ENCODE results near the gene CTLA4.

CTLA4 gene

DNA sequence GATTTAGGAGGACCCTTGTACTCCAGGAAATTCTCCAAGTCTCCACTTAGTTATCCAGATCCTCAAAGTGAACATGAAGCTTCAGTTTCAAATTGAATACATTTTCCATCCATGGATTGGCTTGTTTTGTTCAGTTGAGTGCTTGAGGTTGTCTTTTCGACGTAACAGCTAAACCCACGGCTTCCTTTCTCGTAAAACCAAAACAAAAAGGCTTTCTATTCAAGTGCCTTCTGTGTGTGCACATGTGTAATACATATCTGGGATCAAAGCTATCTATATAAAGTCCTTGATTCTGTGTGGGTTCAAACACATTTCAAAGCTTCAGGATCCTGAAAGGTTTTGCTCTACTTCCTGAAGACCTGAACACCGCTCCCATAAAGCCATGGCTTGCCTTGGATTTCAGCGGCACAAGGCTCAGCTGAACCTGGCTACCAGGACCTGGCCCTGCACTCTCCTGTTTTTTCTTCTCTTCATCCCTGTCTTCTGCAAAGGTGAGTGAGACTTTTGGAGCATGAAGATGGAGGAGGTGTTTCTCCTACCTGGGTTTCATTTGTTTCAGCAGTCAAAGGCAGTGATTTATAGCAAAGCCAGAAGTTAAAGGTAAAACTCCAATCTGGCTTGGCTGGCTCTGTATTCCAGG lies at the start of gene CTLA4:
TSS of gene CTLA4 (plus strand) at position 211 of the 640 bp plus-strand sequence. CDS start at position 383, 172 bp downstream.
- no peaks in the 10 kb centered on the region for H3K4me1 ChIP-seq (ENCODE audit: insufficient read depth, low read length, severe bottlenecking)
- H3K27ac ChIP-seq (ENCODE audit: low read depth, low read length, poor library complexity, severe bottlenecking) = no peak within 1 kb of the TSS
- no peaks in the 10 kb centered on the region for H3K9me3 ChIP-seq (ENCODE audit: low read length)
- H3K79me2 ChIP-seq (ENCODE audit: insufficient read depth, low read length) = no peaks in the 10 kb centered on the region
- H3F3A ChIP-seq (ENCODE audit: insufficient read depth, low read length) = no peaks in the 10 kb centered on the region
- no peaks in the 10 kb centered on the region for H4K20me1 ChIP-seq (ENCODE audit: insufficient read depth, low read length)
- TF ChIP-seq EZH2 (IDR thresholded peaks at IDR 0.05; ENCODE audit: borderline replicate concordance, low read length) = no peak
- TF ChIP-seq, protein P1, sequence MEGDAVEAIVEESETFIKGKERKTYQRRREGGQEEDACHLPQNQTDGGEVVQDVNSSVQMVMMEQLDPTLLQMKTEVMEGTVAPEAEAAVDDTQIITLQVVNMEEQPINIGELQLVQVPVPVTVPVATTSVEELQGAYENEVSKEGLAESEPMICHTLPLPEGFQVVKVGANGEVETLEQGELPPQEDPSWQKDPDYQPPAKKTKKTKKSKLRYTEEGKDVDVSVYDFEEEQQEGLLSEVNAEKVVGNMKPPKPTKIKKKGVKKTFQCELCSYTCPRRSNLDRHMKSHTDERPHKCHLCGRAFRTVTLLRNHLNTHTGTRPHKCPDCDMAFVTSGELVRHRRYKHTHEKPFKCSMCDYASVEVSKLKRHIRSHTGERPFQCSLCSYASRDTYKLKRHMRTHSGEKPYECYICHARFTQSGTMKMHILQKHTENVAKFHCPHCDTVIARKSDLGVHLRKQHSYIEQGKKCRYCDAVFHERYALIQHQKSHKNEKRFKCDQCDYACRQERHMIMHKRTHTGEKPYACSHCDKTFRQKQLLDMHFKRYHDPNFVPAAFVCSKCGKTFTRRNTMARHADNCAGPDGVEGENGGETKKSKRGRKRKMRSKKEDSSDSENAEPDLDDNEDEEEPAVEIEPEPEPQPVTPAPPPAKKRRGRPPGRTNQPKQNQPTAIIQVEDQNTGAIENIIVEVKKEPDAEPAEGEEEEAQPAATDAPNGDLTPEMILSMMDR (IDR thresholded peaks at IDR 0.05; ENCODE audit: low read length) = no peak
- no peak within 1 kb of the TSS for H3K4me2 ChIP-seq (ENCODE audit: low read length)
- H2AFZ ChIP-seq (ENCODE audit: low read length) = no peak within 1 kb of the TSS
- no peaks in the 10 kb centered on the region for H3K36me3 ChIP-seq (ENCODE audit: insufficient read depth, low read length)
- no peak within 1 kb of the TSS for H3K4me3 ChIP-seq (ENCODE audit: low read depth, low read length, poor library complexity, severe bottlenecking)
- H3K9me2 ChIP-seq (ENCODE audit: low read depth, low read length) = no peaks in the 10 kb centered on the region
- no peak within 1 kb of the TSS for H3K9ac ChIP-seq (ENCODE audit: low read length)
- H3K27me3 ChIP-seq (ENCODE audit: insufficient read depth, low read length) = peaks cover 5% of the 10 kb centered on the region; the same call in 1 of the 2 replicates

DNA sequence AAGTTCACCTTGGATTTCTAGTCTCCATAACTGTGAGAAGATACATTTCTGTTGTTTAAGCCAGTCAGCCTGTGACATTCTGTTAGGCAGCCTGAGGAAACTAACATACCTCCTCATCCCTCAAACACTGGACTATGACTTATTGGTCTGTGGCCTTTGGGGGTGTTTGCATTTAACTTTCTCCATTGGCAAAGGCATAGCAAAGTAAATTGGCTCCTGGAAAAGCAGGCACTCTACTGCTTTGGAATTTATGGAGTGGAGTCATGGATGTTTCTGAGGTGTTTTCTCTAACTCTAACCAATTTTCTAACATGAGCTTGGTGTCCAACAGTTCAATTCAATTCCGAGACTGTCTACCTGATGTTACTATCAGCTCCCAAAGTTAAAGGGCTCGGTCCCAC lies 48.9 kb upstream of the CTLA4 start:
- Histone ChIP-seq H3K9me2 (ENCODE audit: low read depth, low read length) (no peaks in the 10 kb centered on the region), H2AFZ (ENCODE audit: low read length) (no peak overlapping the region), H3K9ac (ENCODE audit: low read length) (no peak overlapping the region), H3K9me3 (ENCODE audit: low read length) (no peaks in the 10 kb centered on the region), H3F3A (ENCODE audit: insufficient read depth, low read length) (no peaks in the 10 kb centered on the region), H4K20me1 (ENCODE audit: insufficient read depth, low read length) (no peaks in the 10 kb centered on the region), H3K79me2 (ENCODE audit: insufficient read depth, low read length) (no peaks in the 10 kb centered on the region), H3K4me1 (ENCODE audit: insufficient read depth, low read length, severe bottlenecking) (no peaks in the 10 kb centered on the region), H3K27ac (ENCODE audit: low read depth, low read length, poor library complexity, severe bottlenecking) (no peak overlapping the region), H3K27me3 (ENCODE audit: insufficient read depth, low read length) (no peaks in the 10 kb centered on the region; the same call in 1 of the 2 replicates), H3K36me3 (ENCODE audit: insufficient read depth, low read length) (no peaks in the 10 kb centered on the region), H3K4me2 (ENCODE audit: low read length) (no peak overlapping the region), H3K4me3 (ENCODE audit: low read depth, low read length, poor library complexity, severe bottlenecking) (no peak overlapping the region)
- TF ChIP-seq, protein P1 (IDR thresholded peaks at IDR 0.05; ENCODE audit: low read length) = no peak
- TF ChIP-seq EZH2 (IDR thresholded peaks at IDR 0.05; ENCODE audit: borderline replicate concordance, low read length) = no peak

DNA sequence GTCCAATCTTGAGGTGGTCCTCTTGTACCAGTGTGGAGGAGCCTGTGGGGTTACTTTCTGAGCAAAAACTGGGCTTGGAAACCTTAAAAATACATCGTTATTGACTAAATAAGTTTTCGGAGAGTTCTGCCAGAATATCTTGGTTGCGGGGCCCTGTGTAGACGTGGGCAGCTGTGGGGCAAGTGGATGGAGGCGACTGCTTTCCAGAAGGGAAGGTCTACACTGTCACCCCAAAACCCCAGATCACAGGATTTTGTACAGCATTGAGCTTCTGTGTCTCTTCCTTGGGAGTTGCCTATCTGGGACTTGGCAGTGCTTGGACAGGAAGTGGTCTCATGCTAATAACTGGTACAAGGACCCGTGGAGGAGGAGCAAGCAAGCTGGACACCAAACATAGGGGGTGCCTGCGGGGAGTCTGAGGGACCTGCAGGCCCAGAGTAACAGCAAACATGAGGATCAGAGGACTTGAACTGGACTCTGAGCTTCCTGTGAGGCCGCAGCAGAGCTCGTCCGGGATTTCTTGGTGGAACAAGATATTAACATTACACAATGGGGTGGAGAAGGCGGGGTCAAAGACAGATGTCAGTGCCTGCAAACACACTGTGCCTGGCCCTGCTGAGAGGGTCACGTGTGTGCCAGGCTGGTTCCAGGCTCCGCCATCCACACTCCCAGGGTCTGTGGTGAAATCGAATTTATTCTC lies 48.0 kb upstream of the CTLA4 start:
- H3K9me2 ChIP-seq (ENCODE audit: low read depth, low read length) = no peaks in the 10 kb centered on the region
- no peaks in the 10 kb centered on the region for H3F3A ChIP-seq (ENCODE audit: insufficient read depth, low read length)
- H3K79me2 ChIP-seq (ENCODE audit: insufficient read depth, low read length) = no peaks in the 10 kb centered on the region
- TF ChIP-seq, protein P1 (IDR thresholded peaks at IDR 0.05; ENCODE audit: low read length) = no peak
- TF ChIP-seq EZH2 (IDR thresholded peaks at IDR 0.05; ENCODE audit: borderline replicate concordance, low read length) = no peak
- no peaks in the 10 kb centered on the region for H3K9me3 ChIP-seq (ENCODE audit: low read length)
- no peak overlapping the region for H3K27ac ChIP-seq (ENCODE audit: low read depth, low read length, poor library complexity, severe bottlenecking)
- no peak overlapping the region for H3K4me3 ChIP-seq (ENCODE audit: low read depth, low read length, poor library complexity, severe bottlenecking)
- H3K36me3 ChIP-seq (ENCODE audit: insufficient read depth, low read length) = no peaks in the 10 kb centered on the region
- no peaks in the 10 kb centered on the region for H3K4me1 ChIP-seq (ENCODE audit: insufficient read depth, low read length, severe bottlenecking)
- no peak overlapping the region for H3K4me2 ChIP-seq (ENCODE audit: low read length)
- H3K9ac ChIP-seq (ENCODE audit: low read length) = no peak overlapping the region
- no peaks in the 10 kb centered on the region for H4K20me1 ChIP-seq (ENCODE audit: insufficient read depth, low read length)
- no peaks in the 10 kb centered on the region; the same call in 1 of the 2 replicates for H3K27me3 ChIP-seq (ENCODE audit: insufficient read depth, low read length)
- no peak overlapping the region for H2AFZ ChIP-seq (ENCODE audit: low read length)

All from OCI-LY1 (cell line).